LNCaP clone FGC (cell line): ENCODE measurements around the gene ADAMTS16.

ENCODE experiments used
- DNase-seq: peaks from one replicate; pipeline ENCODE4 v3.0.0-alpha.2; 2011; ENCODE audit warnings: low read depth
- H3K4me3 ChIP-seq: 2 replicates; pipeline ENCODE4 v1.5.1; 2011; ENCODE audit warnings: mild to moderate bottlenecking, low read depth, low read length, control low read depth
- TF ChIP-seq, protein P1 (sequence below): IDR thresholded peaks from 2 replicates; pipeline ENCODE4 v1.5.1; 2012; ENCODE audit warnings: mild to moderate bottlenecking; ENCODE audit not compliant: control insufficient read depth, insufficient read depth; ENCODE audit errors: extremely low read depth

The ADAMTS16 gene

DNA sequence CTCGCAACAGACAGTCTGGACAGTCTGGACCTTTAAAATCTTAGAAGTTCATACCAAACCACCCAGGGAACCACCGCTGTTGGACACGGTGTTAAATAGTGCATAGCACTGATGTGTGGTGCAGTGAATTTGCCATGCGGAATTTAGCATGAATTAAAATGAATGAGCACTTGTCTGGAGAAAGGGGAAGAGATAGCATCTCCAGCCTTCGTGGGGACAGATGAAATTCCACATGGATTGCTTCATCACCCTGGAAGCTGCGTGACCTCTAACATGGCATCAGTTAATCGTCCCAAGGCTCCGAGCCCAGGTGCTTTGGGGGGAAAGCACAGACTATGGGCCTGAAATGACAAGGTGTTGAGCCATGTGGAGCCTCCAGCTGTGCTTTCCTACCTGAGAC lies 91.4 kb downstream of the ADAMTS16 start:
- TF ChIP-seq, protein P1, sequence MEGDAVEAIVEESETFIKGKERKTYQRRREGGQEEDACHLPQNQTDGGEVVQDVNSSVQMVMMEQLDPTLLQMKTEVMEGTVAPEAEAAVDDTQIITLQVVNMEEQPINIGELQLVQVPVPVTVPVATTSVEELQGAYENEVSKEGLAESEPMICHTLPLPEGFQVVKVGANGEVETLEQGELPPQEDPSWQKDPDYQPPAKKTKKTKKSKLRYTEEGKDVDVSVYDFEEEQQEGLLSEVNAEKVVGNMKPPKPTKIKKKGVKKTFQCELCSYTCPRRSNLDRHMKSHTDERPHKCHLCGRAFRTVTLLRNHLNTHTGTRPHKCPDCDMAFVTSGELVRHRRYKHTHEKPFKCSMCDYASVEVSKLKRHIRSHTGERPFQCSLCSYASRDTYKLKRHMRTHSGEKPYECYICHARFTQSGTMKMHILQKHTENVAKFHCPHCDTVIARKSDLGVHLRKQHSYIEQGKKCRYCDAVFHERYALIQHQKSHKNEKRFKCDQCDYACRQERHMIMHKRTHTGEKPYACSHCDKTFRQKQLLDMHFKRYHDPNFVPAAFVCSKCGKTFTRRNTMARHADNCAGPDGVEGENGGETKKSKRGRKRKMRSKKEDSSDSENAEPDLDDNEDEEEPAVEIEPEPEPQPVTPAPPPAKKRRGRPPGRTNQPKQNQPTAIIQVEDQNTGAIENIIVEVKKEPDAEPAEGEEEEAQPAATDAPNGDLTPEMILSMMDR: no peak
- no peak overlapping the region for H3K4me3 ChIP-seq
- no peak for DNase-seq

DNA sequence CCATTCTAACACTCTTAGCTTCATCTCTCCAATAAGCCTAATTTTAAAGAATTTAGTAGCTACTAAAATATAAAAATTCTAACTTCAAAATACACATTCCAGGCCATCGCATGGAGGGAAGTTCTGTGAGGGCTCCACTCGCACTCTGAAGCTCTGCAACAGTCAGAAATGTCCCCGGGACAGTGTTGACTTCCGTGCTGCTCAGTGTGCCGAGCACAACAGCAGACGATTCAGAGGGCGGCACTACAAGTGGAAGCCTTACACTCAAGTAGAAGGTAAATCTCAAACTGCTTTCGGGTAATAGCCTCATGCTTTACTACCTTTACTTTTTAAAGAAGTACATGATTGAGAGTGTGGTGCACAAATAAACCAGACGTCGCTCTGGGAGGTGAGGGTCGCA lies 94.8 kb downstream of the ADAMTS16 start:
- TF ChIP-seq, protein P1: no peak
- no peak overlapping the region for H3K4me3 ChIP-seq
- DNase-seq: no peak

DNA sequence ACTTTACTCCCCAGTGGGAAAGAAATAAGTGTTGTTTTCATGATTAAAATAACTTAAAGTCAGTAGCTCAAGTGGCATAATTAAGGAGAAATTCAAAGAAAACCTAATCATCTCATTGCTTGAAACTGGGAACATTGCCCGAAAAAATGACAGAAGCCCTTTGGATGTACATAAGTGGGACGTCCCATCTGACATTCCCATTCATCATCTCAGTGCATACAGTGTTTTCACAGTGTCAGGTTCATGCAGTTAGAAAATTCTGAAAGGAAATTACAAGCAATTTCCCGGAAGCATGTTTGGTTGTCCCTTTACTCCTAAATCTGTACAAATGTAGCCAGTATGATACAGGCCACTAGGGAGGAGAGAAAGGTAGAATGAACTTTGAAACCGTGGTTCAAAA lies 95.6 kb downstream of the ADAMTS16 start:
- DNase-seq: no peak
- TF ChIP-seq, protein P1: no peak
- H3K4me3 ChIP-seq: no peak overlapping the region

DNA sequence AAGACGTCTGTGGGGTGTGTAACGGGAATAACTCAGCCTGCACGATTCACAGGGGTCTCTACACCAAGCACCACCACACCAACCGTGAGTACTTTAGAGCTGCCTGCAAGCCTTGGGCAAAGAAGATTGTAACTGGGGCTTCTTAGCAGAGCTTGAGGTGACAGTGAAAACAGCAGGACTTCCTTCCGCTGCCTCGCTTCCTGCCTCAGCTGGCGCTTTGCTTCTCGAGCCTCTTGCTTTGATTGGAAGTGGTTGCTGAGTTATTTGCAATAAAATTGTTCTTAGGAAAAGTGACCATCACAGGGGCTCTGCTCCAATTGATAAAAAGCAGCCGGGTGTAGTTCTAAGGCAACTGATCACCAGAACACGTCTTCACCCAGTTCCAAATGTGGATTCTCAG lies 99.1 kb downstream of the ADAMTS16 start:
- H3K4me3 ChIP-seq: no peak overlapping the region
- DNase-seq: no peak
- TF ChIP-seq, protein P1: no peak

DNA sequence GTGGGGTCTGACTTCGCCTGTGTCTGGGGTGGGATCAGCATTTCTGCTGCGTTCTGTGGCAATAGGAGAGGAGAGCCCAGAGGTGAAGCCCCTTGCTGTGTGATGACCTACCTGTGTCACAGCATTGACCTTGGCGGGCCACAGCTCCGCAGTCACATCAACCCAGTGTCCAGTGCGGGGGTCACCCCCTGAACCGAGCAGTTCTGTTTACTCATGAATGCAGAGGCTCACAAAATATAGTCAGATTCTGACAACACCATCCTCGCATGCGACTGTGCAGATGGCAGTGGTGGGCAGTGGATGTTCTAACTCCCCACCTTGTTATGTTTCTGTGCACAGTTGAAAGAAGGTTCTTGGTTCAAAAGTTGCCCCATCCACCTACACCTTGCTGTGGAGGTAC lies 100.1 kb downstream of the ADAMTS16 start:
- no peak for DNase-seq
- no peak overlapping the region for H3K4me3 ChIP-seq
- TF ChIP-seq, protein P1: no peak

DNA sequence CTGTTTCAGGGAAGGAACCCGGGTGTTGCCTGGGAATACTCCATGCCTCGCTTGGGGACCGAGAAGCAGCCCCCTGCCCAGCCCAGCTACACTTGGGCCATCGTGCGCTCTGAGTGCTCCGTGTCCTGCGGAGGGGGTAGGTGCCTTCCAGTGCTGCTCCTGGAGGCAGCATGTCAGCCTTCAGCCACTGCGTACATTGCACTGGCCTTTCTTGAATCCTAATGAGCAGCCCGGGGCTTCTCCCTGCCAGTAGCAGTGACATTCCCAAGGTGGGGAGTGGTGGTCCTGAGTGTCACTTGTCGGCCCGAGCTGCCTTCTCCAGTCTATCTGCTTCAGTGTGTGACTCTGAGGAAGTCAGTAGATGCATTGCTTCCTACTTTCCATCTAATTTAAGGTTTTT lies 101.9 kb downstream of the ADAMTS16 start:
- TF ChIP-seq, protein P1: no peak
- no peak for DNase-seq
- H3K4me3 ChIP-seq: no peak overlapping the region

DNA sequence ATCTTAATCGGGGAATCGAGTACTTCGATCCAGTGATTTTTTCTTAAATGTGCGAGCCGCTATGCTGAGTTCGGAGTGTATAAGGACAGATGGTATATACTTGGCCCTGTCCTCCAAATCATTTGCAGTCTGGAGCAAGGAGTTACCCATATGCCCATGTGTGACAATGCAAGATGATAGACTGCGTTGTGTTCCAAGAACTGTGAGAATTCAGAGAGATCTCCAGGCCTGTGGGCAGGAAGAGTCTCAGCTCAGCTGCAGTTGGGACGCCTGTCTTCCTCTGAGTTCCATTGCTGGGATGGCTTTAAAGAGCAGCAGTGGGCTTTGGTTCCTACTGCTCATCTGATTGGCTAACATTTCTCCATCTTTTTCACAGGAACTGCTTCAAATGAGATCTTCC lies 106.6 kb downstream of the ADAMTS16 start:
- DNase-seq: no peak
- no peak overlapping the region for H3K4me3 ChIP-seq
- TF ChIP-seq, protein P1: no peak
